ENCODE measurements around the gene IRF2BP2.

Gene IRF2BP2

GRCh38 chr1:234619071-234619480, 9.1 kb upstream of the IRF2BP2 start:
- TF ChIP-seq ZNF70 (CRISPR knock-in tag; IDR thresholded peaks at IDR 0.05) (no peak), ESRRG (CRISPR knock-in tag; IDR thresholded peaks at IDR 0.05) (no peak)
- peak; percentile 5; the same call in 1 of the 3 replicates for ATAC-seq

GRCh38 chr1:234618737-234619049, 8.7 kb upstream of the IRF2BP2 start:
- TF ChIP-seq OSR1 (CRISPR knock-in tag; IDR thresholded peaks at IDR 0.05) (peak; percentile 6; the same call in 1 of the 2 replicates), TOX (CRISPR knock-in tag; IDR thresholded peaks at IDR 0.05; ENCODE audit: borderline replicate concordance) (0 out of 2 replicates have a peak, but pooled peaks have one; percentile 1), BACH2 (CRISPR knock-in tag; IDR thresholded peaks at IDR 0.05; ENCODE audit: borderline replicate concordance) (no peak), RARB (CRISPR knock-in tag; IDR thresholded peaks at IDR 0.05) (0 out of 2 replicates have a peak, but pooled peaks have one; percentile 2)
- ATAC-seq = peak; percentile 16

GRCh38 chr1:234617986-234618736, 8.2 kb upstream of the IRF2BP2 start:
- no peak for TF ChIP-seq CSRNP3 (CRISPR knock-in tag; IDR thresholded peaks at IDR 0.05)
- peak; percentile 92 for TF ChIP-seq OSR1 (CRISPR knock-in tag; IDR thresholded peaks at IDR 0.05)
- no peak for TF ChIP-seq CSDC2 (CRISPR knock-in tag; IDR thresholded peaks at IDR 0.05)
- TF ChIP-seq ZC3H10 (CRISPR knock-in tag; IDR thresholded peaks at IDR 0.05) = peak; percentile 94
- TF ChIP-seq ZFP30 (CRISPR knock-in tag; IDR thresholded peaks at IDR 0.05) = no peak
- TF ChIP-seq ARNTL (CRISPR knock-in tag; IDR thresholded peaks at IDR 0.05; ENCODE audit: borderline replicate concordance, low read depth) = no peak
- TF ChIP-seq ZNF70 (CRISPR knock-in tag; IDR thresholded peaks at IDR 0.05) = no peak
- peak; percentile 93 for TF ChIP-seq RARB (CRISPR knock-in tag; IDR thresholded peaks at IDR 0.05)
- TF ChIP-seq TOX (CRISPR knock-in tag; IDR thresholded peaks at IDR 0.05; ENCODE audit: borderline replicate concordance) = peak; percentile 94
- peak; percentile 53 for ATAC-seq

GRCh38 chr1:234617131-234617985, 7.4 kb upstream of the IRF2BP2 start:
- TF ChIP-seq OSR1 (CRISPR knock-in tag; IDR thresholded peaks at IDR 0.05) (0 out of 2 replicates have a peak, but pooled peaks have one; percentile 38), ARNTL (CRISPR knock-in tag; IDR thresholded peaks at IDR 0.05; ENCODE audit: borderline replicate concordance, low read depth) (no peak)
- no peak for ATAC-seq

GRCh38 chr1:234616644-234617043, 6.7 kb upstream of the IRF2BP2 start:
- TF ChIP-seq PATZ1 (CRISPR knock-in tag; IDR thresholded peaks at IDR 0.05; ENCODE audit: borderline replicate concordance) = no peak
- no peak for ATAC-seq

- ATAC-seq = no peak
- TF ChIP-seq ARNTL (CRISPR knock-in tag; IDR thresholded peaks at IDR 0.05; ENCODE audit: borderline replicate concordance, low read depth) (no peak), ZNF8 (CRISPR knock-in tag; IDR thresholded peaks at IDR 0.05) (no peak), TSHZ2 (CRISPR knock-in tag; IDR thresholded peaks at IDR 0.05) (no peak), CSRNP3 (CRISPR knock-in tag; IDR thresholded peaks at IDR 0.05) (no peak), ZNF70 (CRISPR knock-in tag; IDR thresholded peaks at IDR 0.05) (no peak), CSDC2 (CRISPR knock-in tag; IDR thresholded peaks at IDR 0.05) (no peak), SNAI2 (CRISPR knock-in tag; IDR thresholded peaks at IDR 0.05) (no peak), GLIS3 (CRISPR knock-in tag; IDR thresholded peaks at IDR 0.05) (no peak), ZFP30 (CRISPR knock-in tag; IDR thresholded peaks at IDR 0.05) (no peak), ZNF565 (CRISPR knock-in tag; conservative IDR thresholded peaks at IDR 0.05; ENCODE audit: low read depth) (no peak), PPARA (CRISPR knock-in tag; IDR thresholded peaks at IDR 0.05; ENCODE audit: borderline replicate concordance) (no peak), TOX (CRISPR knock-in tag; IDR thresholded peaks at IDR 0.05; ENCODE audit: borderline replicate concordance) (no peak)
These were observed 4.1 kb upstream of the IRF2BP2 start for GRCh38 chr1:234614081-234614489.

Data from SK-N-SH treated with all-trans-retinoic acid at 6 μM for 48 hours (cell line).